Coronary artery (tissue), 2 donors: ENCODE results near the gene TMSB15B.
"Not testable (repeated sequence)": the region's sequence is repeated elsewhere in the genome, so short reads cannot be mapped to it uniquely, and the experiment has no call there.

ENCODE experiments used
- DNase-seq: peaks from one replicate; pipeline ENCODE4 v3.0.0-alpha.2; 2017; ENCODE audit warnings: low spot score
- H3K27ac ChIP-seq, 2 donors: fragments of 200-600 bp; sonication (generic); one replicate each; pipeline ENCODE4 v1.5.1; 2016 to 2019
- H3K4me3 ChIP-seq: fragments of 200-600 bp; sonication (generic); 2 replicates; pipeline ENCODE4 v1.5.1; 2016; ENCODE audit warnings: mild to moderate bottlenecking, moderate library complexity
- TF ChIP-seq, protein P1 (sequence below): fragments of 200-600 bp; sonication (generic); IDR thresholded peaks from one replicate; pipeline ENCODE4 v1.5.1; 2019; ENCODE audit warnings: antibody characterized with exemption

The TMSB15B gene

DNA sequence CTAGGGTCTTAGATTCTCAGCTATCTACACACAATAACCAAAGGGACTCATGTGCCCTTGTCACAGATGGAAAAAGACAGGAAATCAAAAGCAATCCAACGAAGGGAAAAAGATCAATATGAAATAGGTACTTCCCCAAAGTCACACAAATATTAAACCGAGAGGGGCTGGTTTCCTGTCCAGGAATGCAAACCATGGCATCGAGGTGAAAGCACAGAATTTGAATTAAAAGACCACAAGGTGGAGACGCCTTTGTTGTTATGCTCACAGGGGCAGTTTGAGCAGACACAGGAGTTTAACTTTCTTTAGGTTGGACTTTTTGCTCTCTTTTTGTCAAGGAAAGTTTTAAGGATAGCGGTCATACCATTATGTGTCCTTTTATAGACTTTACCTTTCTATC is 36.8 kb downstream of the TMSB15B start:
- TF ChIP-seq, protein P1, sequence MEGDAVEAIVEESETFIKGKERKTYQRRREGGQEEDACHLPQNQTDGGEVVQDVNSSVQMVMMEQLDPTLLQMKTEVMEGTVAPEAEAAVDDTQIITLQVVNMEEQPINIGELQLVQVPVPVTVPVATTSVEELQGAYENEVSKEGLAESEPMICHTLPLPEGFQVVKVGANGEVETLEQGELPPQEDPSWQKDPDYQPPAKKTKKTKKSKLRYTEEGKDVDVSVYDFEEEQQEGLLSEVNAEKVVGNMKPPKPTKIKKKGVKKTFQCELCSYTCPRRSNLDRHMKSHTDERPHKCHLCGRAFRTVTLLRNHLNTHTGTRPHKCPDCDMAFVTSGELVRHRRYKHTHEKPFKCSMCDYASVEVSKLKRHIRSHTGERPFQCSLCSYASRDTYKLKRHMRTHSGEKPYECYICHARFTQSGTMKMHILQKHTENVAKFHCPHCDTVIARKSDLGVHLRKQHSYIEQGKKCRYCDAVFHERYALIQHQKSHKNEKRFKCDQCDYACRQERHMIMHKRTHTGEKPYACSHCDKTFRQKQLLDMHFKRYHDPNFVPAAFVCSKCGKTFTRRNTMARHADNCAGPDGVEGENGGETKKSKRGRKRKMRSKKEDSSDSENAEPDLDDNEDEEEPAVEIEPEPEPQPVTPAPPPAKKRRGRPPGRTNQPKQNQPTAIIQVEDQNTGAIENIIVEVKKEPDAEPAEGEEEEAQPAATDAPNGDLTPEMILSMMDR, result no peak
- Histone ChIP-seq H3K27ac (no peak overlapping the region), H3K4me3 (no peak overlapping the region)
- no peak for DNase-seq

DNA sequence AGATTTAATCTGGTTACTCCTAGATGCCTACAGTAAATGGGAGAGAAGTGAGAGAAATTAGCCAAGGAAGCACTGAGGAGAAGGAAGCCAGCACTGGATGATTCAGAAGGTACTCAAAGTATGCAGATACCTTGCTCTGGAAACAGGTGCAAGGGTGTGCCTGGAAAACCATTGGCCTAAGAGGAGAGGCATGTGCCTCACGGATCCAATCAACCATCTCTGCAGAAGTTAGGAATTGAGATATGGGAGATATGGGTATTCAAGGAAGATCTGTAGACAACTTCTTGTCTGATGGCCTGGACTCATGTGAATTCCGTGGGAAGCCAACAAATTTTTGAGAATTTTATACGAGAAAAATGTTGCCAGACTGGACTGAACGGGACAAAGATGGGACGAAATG is 46.4 kb downstream of the TMSB15B start:
- no peak for DNase-seq
- H3K27ac ChIP-seq, result no peak overlapping the region
- H3K4me3 ChIP-seq, result no peak overlapping the region
- TF ChIP-seq, protein P1, result no peak

DNA sequence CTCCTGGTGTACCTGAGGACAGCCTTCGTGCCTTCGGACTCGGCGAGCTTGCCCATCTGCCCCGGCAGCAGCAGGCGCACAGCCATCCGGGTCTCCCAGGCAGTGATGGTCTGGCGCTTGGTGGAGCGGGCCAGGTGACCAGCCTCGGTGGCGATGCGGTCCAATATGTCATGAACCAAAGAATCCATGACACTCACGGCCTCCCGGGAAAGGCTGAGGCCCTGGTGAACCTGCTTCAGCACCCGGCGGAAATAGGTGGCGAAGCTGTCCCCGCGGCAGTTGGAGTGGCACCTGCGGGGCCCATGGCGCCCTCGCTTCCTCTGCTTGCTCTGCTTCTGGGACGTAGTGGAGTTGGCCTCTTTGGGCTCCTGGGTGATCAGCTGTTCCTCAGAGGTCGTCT is 50.7 kb downstream of the TMSB15B start:
- Histone ChIP-seq H3K27ac (no peak overlapping the region), H3K4me3 (no peak overlapping the region)
- DNase-seq, result no peak
- TF ChIP-seq, protein P1, result no peak

DNA sequence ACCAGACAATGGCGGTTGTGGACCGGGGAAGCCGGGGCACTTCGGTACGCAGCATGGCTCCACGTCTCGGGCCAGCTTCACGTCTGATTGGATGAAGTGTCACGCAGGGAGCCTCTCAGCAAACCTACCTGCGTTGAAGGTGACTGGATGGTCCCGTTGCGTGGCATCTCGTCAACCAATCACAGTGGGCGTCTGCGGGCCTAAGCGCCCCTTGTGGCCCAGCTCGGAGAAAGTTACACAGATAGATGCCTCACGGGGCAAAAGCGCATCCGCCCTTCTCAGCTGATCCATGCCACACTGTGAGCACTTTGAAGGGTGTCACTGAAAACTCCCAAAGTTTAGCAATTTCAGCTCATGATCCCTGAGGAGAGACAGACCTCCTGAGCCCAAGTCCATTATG is 51.2 kb downstream of the TMSB15B start, which contains the start of gene H2BW1:
H2BW1 (minus strand) TSS at position 103 of the 400 bp plus-strand sequence. CDS start 132 bp downstream, outside the sequence.
- Histone ChIP-seq H3K27ac (no peak within 1 kb of the TSS), H3K4me3 (no peak within 1 kb of the TSS)
- TF ChIP-seq, protein P1, result no peak
- no peak for DNase-seq

DNA sequence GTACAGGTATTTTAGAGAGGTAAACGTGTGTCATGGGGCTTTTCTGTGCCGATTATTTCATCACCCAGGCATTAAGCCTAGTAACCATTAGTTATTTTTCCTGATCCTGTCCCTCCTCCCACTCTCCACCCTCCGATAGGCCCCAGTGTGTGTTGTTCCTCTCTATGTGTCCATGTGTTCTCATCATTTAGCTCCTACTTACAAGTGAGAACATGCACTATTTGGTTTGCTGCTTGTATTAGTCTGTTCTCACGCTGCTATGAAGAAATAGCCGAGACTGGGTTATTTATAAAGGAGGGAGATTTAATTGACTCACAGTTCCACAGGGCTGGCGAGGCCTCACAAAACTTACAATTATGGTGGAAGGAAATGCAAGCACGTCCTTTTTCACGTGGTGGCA is 53.1 kb downstream of the TMSB15B start:
- H3K4me3 ChIP-seq, H3K27ac ChIP-seq, DNase-seq: not testable (repeated sequence)
